Adrenal gland (tissue), 12 donors: ENCODE data around the gene LRIT3. TPM values are rescaled to one million over a fixed set of nuclear protein-coding genes. Genes with fewer than 3 reads are reported as not detected.

Source experiments
- DNase-seq, 7 donors: peaks; one replicate each; pipeline ENCODE4 v3.0.0-alpha.2; 2019 to 2020
- H3K27ac ChIP-seq, 5 donors: fragments of 200-600 bp; sonication (generic) in 4 of 5; 1 replicate in 3 of 5; 2 replicates in 2 of 5; pipeline versions ENCODE4 v1.5.1 to v1.8.0; 2016 to 2020; ENCODE audit warnings: mild to moderate bottlenecking in 1 of 5
- H3K27me3 ChIP-seq: fragments of 200-600 bp; 2 replicates; pipeline ENCODE4 v1.8.0; 2021
- H3K36me3 ChIP-seq, 2 donors: fragments of 200-600 bp; replicated peaks in 1 of 2; 1 replicate in 1 of 2; 2 replicates in 1 of 2; pipeline versions ENCODE4 v1.5.1 to v1.8.0; 2018 to 2022
- H3K4me1 ChIP-seq, 2 donors: fragments of 200-600 bp; replicated peaks in 1 of 2; 1 replicate in 1 of 2; 2 replicates in 1 of 2; pipeline versions ENCODE4 v1.5.1 to v1.8.0; 2018 to 2021
- H3K4me3 ChIP-seq, 4 donors: fragments of 200-600 bp; sonication (generic) in 3 of 4; one replicate each; pipeline ENCODE4 v1.5.1; 2016 to 2018
- H3K9me3 ChIP-seq, 3 donors: fragments of 200-600 bp; sonication (generic) in 1 of 3; replicated peaks in 1 of 3; 1 replicate in 2 of 3; 2 replicates in 1 of 3; pipeline versions ENCODE4 v1.5.1 to v1.8.0; 2016 to 2021
- CTCF ChIP-seq, 6 experiments: fragments of 450-650 bp in 4 of 6; fragments of 200-600 bp in 2 of 6; sonication (generic) in 1 of 6; IDR thresholded peaks; 1 replicate in 5 of 6; 2 replicates in 1 of 6; pipeline versions ENCODE4 v1.5.1 to v1.8.0; 2016 to 2021; ENCODE audit warnings: antibody characterized with exemption in 6 of 6, mild to moderate bottlenecking in 2 of 6, moderate library complexity in 1 of 6
- POLR2A ChIP-seq, 2 donors: fragments of 450-650 bp; IDR thresholded peaks; one replicate each; pipeline ENCODE4 v1.6.1; 2017; ENCODE audit warnings: antibody characterized with exemption in 2 of 2, mild to moderate bottlenecking in 2 of 2, moderate library complexity in 1 of 2
- WGBS, 4 donors: extraction: QIAGEN DNeasy Blood & Tissue Kit in 2 of 4; methylation state at CpG; one replicate each; pipeline versions ENCODE4 v1.1.5 to v1.1.7; 2013 to 2017; 5-methylcytosine and 5-hydroxymethylcytosine counted together
- intact Hi-C, 2 donors: fragments of 100-400 bp; cut with DNase I; formaldehyde crosslinking; loops; one replicate each; pipeline versions ENCODE4 v1.14.1 to v1.15.0; 2022 to 2023
- polyA plus RNA-seq, 3 donors: library from polyadenylated mRNA; stranded (reverse); fragments of 200-250 nt in 2 of 3; fragments of 350-450 nt in 1 of 3; fragmentation: Illumina TruSeq in 1 of 3; extraction: RNeasy Lipid Tissue Mini Kit (QIAGEN cat#74804) in 1 of 3; gene quantifications; one replicate each; pipeline ENCODE4 v1.2.3, GENCODE V29; 2013 to 2014
- total RNA-seq, 9 donors: library from RNA; depleted of rRNA in 4 of 9; stranded (reverse); fragments of >200 nt in 4 of 9; fragments of 120-200 nt in 1 of 9; fragmentation: NEBNext Ultra II Directional in 1 of 9; extraction: Animal tissue kit (Norgen Biotek cat#: 25700) in 1 of 9; gene quantifications; one replicate each; pipeline versions ENCODE4 v1.1.0 to v1.2.4, GENCODE V29; 2013 to 2023
- donor health status: healthy with polysubstance abuse.
- donor health status: Bipolar disorder and iron deficiency.
- donor health status: DM: yes; HTN: yes; CAD: no.
- donor health status: DM: no; HTN: no; CAD: no.
- donor health status: DM: no; HTN: no; CAD: no.
- donor health status: DM: yes; HTN: yes; CAD: no.

The LRIT3 gene
- total and polyA plus RNA-seq, 12 donors = 0.07 to 0.85 (median 0.18) TPM; not detected in 2

DNA sequence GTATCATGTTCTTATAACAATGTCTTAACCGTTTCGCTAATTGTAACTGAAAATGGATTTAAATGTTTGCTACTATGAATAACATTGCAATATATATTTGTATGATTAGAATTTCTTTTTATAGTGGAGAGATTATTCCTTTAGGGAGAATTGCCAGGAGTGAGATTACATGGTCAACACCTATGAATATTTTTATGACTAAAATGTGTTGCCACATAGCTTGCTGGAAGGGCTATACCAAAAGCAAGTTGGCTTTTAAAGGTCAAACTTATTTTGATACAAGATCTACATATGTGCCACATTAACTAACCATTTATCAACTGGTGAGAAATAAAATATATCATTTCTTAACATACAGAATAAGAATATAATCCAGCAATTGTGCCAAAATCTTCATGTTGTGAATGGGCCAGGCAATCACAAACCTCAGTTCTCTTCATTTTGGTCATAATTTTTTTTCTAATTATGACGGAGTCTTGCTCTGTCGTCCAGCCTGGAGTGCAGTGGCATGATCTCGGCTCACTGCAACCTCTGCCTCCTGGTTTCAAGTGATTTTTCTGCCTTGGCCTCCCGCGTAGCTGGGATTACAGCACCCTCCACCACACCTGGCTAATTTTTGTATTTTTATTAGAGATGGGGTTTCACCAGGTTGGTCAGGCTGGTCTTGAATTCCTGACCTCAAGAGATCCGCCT, 54.8 kb downstream of the LRIT3 start:
- Histone ChIP-seq H3K27me3 (no peaks in the 10 kb centered on the region), H3K4me1 (no peaks in the 10 kb centered on the region), H3K9me3 (no peaks in the 10 kb centered on the region), H3K27ac (no peak overlapping the region), H3K4me3 (no peak overlapping the region), H3K36me3 (no peaks in the 10 kb centered on the region)
- no peak for DNase-seq
- no peak for TF ChIP-seq CTCF (IDR thresholded peaks at IDR 0.05)
- TF ChIP-seq POLR2A (IDR thresholded peaks at IDR 0.05) = no peak
- intact Hi-C loops = no loop called here
- WGBS, 4 donors = 84 to 91% (median 89%) methylated on average over 8 of the region's 8 CpGs

DNA sequence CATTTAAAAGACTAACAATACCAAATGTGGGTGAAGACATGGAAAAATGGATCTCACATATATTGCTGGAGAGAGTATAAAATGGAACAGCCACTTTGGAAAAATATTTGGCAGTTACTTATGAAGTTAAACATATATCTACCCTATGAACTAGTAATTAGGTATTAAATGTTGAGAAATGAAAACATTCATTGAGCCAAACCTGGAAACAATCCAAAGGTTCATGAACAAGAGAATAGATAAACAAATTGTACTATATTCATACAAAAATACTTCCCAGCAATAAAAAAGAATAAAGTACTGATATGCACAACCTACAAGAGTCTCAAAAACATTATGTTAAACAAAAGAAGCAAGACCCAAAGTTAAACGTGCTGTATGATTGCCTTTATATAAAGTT, 60.8 kb downstream of the LRIT3 start:
- 53 to 62% (median 60%) methylated on average over 1 of the region's 1 CpG for WGBS, 4 donors
- no peak overlapping the region for H3K4me3 ChIP-seq
- no peak for DNase-seq
- H3K27ac ChIP-seq = no peak overlapping the region
- no peak for TF ChIP-seq POLR2A (IDR thresholded peaks at IDR 0.05)
- no peak for TF ChIP-seq CTCF (IDR thresholded peaks at IDR 0.05)
- H3K4me1 ChIP-seq = peaks cover 0 to 4% of the 10 kb centered on the region in 2 donors
- H3K9me3 ChIP-seq = no peaks in the 10 kb centered on the region
- no peaks in the 10 kb centered on the region for H3K27me3 ChIP-seq
- no peaks in the 10 kb centered on the region for H3K36me3 ChIP-seq
- intact Hi-C loops = no loop called here

GRCh38 chr4:109910256-109910655, 62.3 kb downstream of the LRIT3 start:
- intact Hi-C loops = no loop called here
- H3K27ac ChIP-seq = no peak overlapping the region
- no peak overlapping the region for H3K4me3 ChIP-seq
- 69 to 75% (median 72%) methylated on average over 2 of the region's 2 CpGs for whole genome bisulfite sequencing, 4 donors
- H3K4me1 ChIP-seq = peaks cover 0 to 4% of the 10 kb centered on the region in 2 donors
- H3K36me3 ChIP-seq = no peaks in the 10 kb centered on the region
- H3K9me3 ChIP-seq = no peaks in the 10 kb centered on the region
- DNase-seq = no peak
- TF ChIP-seq CTCF (IDR thresholded peaks at IDR 0.05) (no peak), POLR2A (IDR thresholded peaks at IDR 0.05) (no peak)
- H3K27me3 ChIP-seq = no peaks in the 10 kb centered on the region

DNA sequence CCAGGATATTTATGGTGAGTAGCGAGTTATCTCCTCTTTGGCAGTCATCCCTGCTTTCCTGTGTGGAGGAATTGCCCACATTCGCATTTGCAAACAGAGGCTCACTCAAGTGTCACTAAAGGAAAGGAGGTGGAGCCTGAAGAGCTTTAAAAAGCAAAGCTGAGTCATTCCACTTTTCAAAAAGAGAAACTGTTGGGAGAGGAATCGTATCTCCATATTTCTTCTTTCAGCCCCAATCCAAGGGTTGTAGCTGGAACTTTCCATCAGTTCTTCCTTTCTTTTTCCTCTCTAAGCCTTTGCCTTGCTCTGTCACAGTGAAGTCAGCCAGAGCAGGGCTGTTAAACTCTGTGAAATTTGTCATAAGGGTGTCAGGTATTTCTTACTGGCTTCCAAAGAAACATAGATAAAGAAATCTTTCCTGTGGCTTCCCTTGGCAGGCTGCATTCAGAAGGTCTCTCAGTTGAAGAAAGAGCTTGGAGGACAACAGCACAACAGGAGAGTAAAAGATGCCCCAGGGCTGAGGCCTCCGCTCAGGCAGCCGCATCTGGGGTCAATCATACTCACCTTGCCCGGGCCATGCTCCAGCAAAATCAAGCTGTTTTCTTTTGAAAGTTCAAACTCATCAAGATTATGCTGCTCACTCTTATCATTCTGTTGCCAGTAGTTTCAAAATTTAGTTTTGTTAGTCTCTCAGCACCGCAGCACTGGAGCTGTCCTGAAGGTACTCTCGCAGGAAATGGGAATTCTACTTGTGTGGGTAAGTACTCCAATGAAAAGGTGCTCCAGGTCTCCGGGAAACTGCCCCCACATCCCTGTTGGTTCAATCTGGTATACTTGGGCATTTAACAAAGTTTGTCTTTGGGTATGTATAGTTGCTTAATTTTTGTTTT, 65.0 kb downstream of the LRIT3 start, which contains the start of gene EGF:
EGF (plus strand) TSS at position 178 of the 890 bp plus-strand sequence; CDS start at position 631, 453 bp downstream.
- peak in 2 of 7 donors; percentile 8 to 11 for DNase-seq
- 55 to 64% (median 59%) methylated on average over 9 of the region's 9 CpGs for WGBS, 4 donors
- H3K27me3 ChIP-seq = no peaks in the 10 kb centered on the region
- H3K4me3 ChIP-seq = peak within 1 kb of the TSS in 1 of 4 donors; percentile 21
- no peak for TF ChIP-seq POLR2A (IDR thresholded peaks at IDR 0.05)
- TF ChIP-seq CTCF (IDR thresholded peaks at IDR 0.05) = no peak
- no peaks in the 10 kb centered on the region for H3K36me3 ChIP-seq
- H3K9me3 ChIP-seq = no peaks in the 10 kb centered on the region
- H3K4me1 ChIP-seq = peaks cover 0 to 4% of the 10 kb centered on the region in 2 donors
- intact Hi-C loops = no loop called here
- H3K27ac ChIP-seq = no peak within 1 kb of the TSS
